Measurements from ENCODE around the gene ELOVL3. TPM values are rescaled to one million over a fixed set of nuclear protein-coding genes. Genes with fewer than 3 reads are reported as not detected.

The ELOVL3 gene
- total RNA-seq, 2 experiments from 2014 or later, result 0.48 TPM; not detected in 1

DNA sequence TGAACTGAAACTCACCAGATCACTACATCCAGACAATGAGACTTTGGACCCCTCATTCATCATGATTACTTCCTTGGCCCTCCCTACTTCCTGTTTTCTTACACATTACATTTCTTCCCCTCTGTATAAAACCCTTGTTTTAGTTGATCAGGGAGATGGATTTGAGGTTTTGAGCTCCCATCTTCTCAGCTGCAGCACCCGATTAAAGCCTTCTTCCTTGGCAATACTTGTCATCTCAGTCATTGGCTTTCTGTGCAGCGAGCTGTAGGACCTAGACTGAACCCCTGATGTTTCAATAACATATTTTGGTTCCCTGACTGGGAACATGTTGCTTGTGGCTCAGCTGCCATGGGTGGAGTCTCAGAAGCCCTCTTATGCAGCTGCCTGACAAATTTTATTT lies 40.8 kb upstream of the ELOVL3 start:
- no peak overlapping the region for H2AFZ ChIP-seq (ENCODE audit: low read length)
- no peaks in the 10 kb centered on the region for H4K20me1 ChIP-seq (ENCODE audit: insufficient read depth, low read length)
- no peaks in the 10 kb centered on the region for H3K36me3 ChIP-seq (ENCODE audit: insufficient read depth, low read length)
- POLR2A ChIA-PET, result interaction anchor here (0.7 kb wide), 1 partner anchor 31 kb away, joined by 3 read pairs; no protein-coding TSS in a partner anchor
- H3K79me2 ChIP-seq (ENCODE audit: insufficient read depth, low read depth, low read length), result no peaks in the 10 kb centered on the region
- H3K4me3 ChIP-seq (ENCODE audit: low read depth, low read length, poor library complexity, severe bottlenecking), result no peak overlapping the region
- no peaks in the 10 kb centered on the region for H3K4me1 ChIP-seq (ENCODE audit: insufficient read depth, low read length, poor library complexity, severe bottlenecking)
- no peak overlapping the region for H3K4me2 ChIP-seq (ENCODE audit: low read length)
- intact Hi-C loops (cut with micrococcal nuclease; ENCODE audit: unreplicated experiment), result no loop called here
- no TSS peak for BruUV-seq (replicated peaks)
- no peak for DNase-seq (ENCODE audit: low spot score)
- CTCF ChIA-PET (ENCODE audit: unreplicated experiment), result no interaction called here
- 0 out of 2 replicates have a peak, but pooled peaks cover 7% of the 10 kb centered on the region for H3K9me3 ChIP-seq (ENCODE audit: low read length)
- H3K27ac ChIP-seq (ENCODE audit: low read depth, low read length, poor library complexity, severe bottlenecking), result no peak overlapping the region
- no peaks in the 10 kb centered on the region for H3K9me2 ChIP-seq (ENCODE audit: insufficient read depth, low read length)
- no peak for TF ChIP-seq EZH2phosphoT487 (IDR thresholded peaks at IDR 0.05; ENCODE audit: borderline replicate concordance, low read depth, low read length)
- TF ChIP-seq, protein P1, sequence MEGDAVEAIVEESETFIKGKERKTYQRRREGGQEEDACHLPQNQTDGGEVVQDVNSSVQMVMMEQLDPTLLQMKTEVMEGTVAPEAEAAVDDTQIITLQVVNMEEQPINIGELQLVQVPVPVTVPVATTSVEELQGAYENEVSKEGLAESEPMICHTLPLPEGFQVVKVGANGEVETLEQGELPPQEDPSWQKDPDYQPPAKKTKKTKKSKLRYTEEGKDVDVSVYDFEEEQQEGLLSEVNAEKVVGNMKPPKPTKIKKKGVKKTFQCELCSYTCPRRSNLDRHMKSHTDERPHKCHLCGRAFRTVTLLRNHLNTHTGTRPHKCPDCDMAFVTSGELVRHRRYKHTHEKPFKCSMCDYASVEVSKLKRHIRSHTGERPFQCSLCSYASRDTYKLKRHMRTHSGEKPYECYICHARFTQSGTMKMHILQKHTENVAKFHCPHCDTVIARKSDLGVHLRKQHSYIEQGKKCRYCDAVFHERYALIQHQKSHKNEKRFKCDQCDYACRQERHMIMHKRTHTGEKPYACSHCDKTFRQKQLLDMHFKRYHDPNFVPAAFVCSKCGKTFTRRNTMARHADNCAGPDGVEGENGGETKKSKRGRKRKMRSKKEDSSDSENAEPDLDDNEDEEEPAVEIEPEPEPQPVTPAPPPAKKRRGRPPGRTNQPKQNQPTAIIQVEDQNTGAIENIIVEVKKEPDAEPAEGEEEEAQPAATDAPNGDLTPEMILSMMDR (conservative IDR thresholded peaks at IDR 0.05; ENCODE audit: low read length), result no peak

DNA sequence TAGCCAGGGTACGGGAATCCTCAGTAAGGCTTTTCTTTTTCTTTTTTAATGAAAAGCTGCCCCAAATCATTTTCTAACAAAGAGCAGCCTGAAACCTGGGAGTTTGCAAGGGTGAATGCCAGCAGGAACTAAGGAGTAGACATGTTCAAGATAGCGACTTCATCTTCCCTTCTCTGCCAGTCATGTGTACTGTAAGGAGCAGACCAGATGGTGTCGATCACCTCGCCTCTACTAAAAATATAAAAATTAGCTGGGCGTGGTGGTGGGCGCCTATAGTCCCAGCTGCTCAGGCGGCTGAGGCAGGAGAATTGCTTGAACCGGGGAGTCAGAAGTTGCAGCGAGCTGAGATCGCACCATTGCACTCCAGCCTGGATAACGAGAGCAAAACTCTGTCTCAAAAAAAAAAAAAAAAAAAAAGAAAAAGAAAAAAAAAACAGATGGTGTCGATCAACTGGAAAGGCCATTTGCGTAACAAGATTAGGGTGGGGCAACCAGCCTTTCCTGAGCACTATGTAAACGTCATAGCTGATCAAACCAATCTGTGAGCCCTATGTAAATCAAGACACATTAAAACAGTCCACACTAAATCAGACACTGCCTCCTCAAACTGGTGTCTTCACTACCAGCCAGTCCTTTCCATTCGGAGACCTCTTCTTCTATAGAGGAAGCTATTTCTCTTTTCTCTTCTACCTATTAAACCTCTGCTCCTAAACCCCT lies 40.1 kb upstream of the ELOVL3 start:
- no TSS peak for BruUV-seq (replicated peaks)
- no peaks in the 10 kb centered on the region for H3K9me2 ChIP-seq (ENCODE audit: insufficient read depth, low read length)
- no peak for DNase-seq (ENCODE audit: low spot score)
- TF ChIP-seq, protein P1 (conservative IDR thresholded peaks at IDR 0.05; ENCODE audit: low read length), result no peak
- TF ChIP-seq EZH2phosphoT487 (IDR thresholded peaks at IDR 0.05; ENCODE audit: borderline replicate concordance, low read depth, low read length), result no peak
- intact Hi-C loops (cut with micrococcal nuclease; ENCODE audit: unreplicated experiment), result no loop called here
- H3K4me3 ChIP-seq (ENCODE audit: low read depth, low read length, poor library complexity, severe bottlenecking), result no peak overlapping the region
- H3K36me3 ChIP-seq (ENCODE audit: insufficient read depth, low read length), result no peaks in the 10 kb centered on the region
- 0 out of 2 replicates have a peak, but pooled peaks cover 7% of the 10 kb centered on the region for H3K9me3 ChIP-seq (ENCODE audit: low read length)
- H2AFZ ChIP-seq (ENCODE audit: low read length), result no peak overlapping the region
- H4K20me1 ChIP-seq (ENCODE audit: insufficient read depth, low read length), result no peaks in the 10 kb centered on the region
- H3K4me1 ChIP-seq (ENCODE audit: insufficient read depth, low read length, poor library complexity, severe bottlenecking), result no peaks in the 10 kb centered on the region
- no peak overlapping the region for H3K4me2 ChIP-seq (ENCODE audit: low read length)
- no peaks in the 10 kb centered on the region for H3K79me2 ChIP-seq (ENCODE audit: insufficient read depth, low read depth, low read length)
- H3K27ac ChIP-seq (ENCODE audit: low read depth, low read length, poor library complexity, severe bottlenecking), result no peak overlapping the region
- ChIA-PET POLR2A (interaction anchor here (0.7 kb wide), 2 partner anchors 32 to 1539 kb away, joined by 3 to 4 read pairs; no protein-coding TSS in a partner anchor), CTCF (ENCODE audit: unreplicated experiment) (interaction anchor here (0.6 kb wide), 1 partner anchor 315 kb away, joined by 3 read pairs; no protein-coding TSS in a partner anchor)

DNA sequence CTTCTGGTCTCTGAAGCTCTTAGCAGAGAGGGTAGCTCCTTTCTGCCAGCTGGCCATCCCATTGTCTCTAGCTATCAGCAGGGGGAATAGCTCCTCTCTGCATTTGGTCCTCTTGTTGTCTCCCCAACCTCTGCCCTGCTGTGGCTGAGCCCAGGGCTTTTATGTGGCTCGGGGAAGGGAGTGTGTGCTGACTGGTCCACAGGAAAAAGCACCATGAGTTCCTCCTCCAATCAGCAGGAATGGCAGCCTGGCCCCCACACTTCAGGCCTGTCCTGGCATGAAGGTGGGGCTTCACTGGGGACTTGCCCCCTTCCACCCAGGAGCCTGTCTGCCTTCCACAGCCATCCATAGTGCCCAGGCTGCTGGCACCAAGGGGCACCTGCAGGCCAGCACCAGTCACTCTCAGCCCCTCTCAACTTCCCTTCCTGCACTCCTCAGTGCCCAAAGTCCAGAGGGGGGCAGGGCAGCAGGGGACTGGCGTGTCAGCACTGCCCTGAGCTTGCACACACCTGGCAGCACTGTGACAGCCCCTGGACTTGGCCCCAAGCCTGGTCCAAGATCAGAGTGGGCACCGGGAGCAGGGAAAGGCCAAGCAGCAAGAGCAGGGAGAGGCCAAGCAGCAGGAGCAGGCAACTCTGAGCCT lies 37.7 kb upstream of the ELOVL3 start:
- no peaks in the 10 kb centered on the region for H3K4me1 ChIP-seq (ENCODE audit: insufficient read depth, low read length, poor library complexity, severe bottlenecking)
- BruUV-seq (replicated peaks), result no TSS peak
- ChIA-PET CTCF (ENCODE audit: unreplicated experiment) (no interaction called here), POLR2A (no interaction called here)
- intact Hi-C loops (cut with micrococcal nuclease; ENCODE audit: unreplicated experiment), result no loop called here
- H3K4me3 ChIP-seq (ENCODE audit: low read depth, low read length, poor library complexity, severe bottlenecking), result no peak overlapping the region
- no peaks in the 10 kb centered on the region for H4K20me1 ChIP-seq (ENCODE audit: insufficient read depth, low read length)
- no peak overlapping the region for H2AFZ ChIP-seq (ENCODE audit: low read length)
- no peaks in the 10 kb centered on the region for H3K36me3 ChIP-seq (ENCODE audit: insufficient read depth, low read length)
- no peaks in the 10 kb centered on the region for H3K9me2 ChIP-seq (ENCODE audit: insufficient read depth, low read length)
- TF ChIP-seq, protein P1 (conservative IDR thresholded peaks at IDR 0.05; ENCODE audit: low read length), result no peak
- TF ChIP-seq EZH2phosphoT487 (IDR thresholded peaks at IDR 0.05; ENCODE audit: borderline replicate concordance, low read depth, low read length), result no peak
- DNase-seq (ENCODE audit: low spot score), result no peak
- H3K27ac ChIP-seq (ENCODE audit: low read depth, low read length, poor library complexity, severe bottlenecking), result no peak overlapping the region
- 0 out of 2 replicates have a peak, but pooled peaks cover 12% of the 10 kb centered on the region for H3K9me3 ChIP-seq (ENCODE audit: low read length)
- no peaks in the 10 kb centered on the region for H3K79me2 ChIP-seq (ENCODE audit: insufficient read depth, low read depth, low read length)
- no peak overlapping the region for H3K4me2 ChIP-seq (ENCODE audit: low read length)

Measured in OCI-LY7 (cell line).